ENCODE data around the gene PIP5K1A.

Gene PIP5K1A

GRCh38 chr1:151196292-151196800 is 2.0 kb upstream of the PIP5K1A start:
- TF ChIP-seq, protein P1, sequence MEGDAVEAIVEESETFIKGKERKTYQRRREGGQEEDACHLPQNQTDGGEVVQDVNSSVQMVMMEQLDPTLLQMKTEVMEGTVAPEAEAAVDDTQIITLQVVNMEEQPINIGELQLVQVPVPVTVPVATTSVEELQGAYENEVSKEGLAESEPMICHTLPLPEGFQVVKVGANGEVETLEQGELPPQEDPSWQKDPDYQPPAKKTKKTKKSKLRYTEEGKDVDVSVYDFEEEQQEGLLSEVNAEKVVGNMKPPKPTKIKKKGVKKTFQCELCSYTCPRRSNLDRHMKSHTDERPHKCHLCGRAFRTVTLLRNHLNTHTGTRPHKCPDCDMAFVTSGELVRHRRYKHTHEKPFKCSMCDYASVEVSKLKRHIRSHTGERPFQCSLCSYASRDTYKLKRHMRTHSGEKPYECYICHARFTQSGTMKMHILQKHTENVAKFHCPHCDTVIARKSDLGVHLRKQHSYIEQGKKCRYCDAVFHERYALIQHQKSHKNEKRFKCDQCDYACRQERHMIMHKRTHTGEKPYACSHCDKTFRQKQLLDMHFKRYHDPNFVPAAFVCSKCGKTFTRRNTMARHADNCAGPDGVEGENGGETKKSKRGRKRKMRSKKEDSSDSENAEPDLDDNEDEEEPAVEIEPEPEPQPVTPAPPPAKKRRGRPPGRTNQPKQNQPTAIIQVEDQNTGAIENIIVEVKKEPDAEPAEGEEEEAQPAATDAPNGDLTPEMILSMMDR (conservative IDR thresholded peaks at IDR 0.05) = peak; percentile 82
- peak overlapping the region; percentile 66 for H3K27ac ChIP-seq

DNA sequence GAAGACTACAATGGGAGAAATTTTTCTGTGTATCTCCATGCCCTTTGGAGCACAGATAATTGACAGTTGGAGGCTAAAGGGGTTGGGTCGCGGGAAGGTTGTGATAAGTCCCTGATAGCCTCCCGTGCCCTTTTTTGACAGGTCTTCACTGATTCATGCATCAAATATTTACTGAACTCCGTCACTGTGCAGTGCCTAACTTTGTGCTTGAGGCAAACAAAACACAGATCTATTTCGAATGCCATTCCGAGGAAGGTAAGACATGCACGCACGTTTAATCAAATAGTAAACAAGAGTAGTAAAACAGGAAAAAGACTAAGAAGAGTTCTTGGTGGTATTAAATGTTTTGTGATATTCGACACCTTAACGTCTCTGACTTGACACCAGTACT is 494 bp upstream of the PIP5K1A start:
- TF ChIP-seq, protein P1 (conservative IDR thresholded peaks at IDR 0.05) = no peak
- H3K27ac ChIP-seq = peak overlapping the region; percentile 93

DNA sequence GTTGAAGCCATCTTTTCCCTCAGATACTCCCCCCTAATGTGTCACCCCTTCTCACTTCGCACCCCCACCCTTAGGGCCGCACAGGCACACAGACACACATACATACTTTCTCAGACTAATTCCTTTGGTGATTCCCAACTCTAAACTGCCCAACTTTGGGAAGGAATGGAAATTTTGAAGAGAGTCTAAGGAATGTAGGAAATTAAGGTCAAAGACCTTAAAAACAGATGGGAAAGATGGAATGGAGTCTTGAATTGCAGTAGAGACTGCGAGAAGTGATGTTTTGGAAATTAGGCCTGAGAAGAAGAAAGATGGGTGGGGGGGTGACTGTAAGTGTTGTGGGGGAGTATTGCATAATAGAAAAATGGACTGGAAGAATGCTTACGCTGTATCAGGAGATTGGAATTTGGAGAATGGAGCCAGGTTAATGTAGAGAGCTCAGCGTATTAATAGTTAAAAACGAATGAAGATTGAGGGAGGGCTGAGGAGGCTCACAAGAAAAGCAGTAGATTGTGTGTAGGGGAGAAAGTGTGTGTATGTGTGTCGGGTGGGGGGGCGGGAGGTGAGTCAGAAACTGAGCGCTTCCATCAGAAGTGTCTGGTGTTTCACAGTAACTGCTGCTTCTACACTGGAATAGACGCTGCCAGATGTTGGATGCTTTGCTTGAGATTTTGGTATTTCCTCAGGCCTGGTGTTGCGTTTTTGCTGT is 1.7 kb downstream of the PIP5K1A start:
- peak overlapping the region; percentile 93 for H3K27ac ChIP-seq
- TF ChIP-seq, protein P1 (conservative IDR thresholded peaks at IDR 0.05) = no peak

- H3K27ac ChIP-seq = peak overlapping the region; percentile 93
These were observed 7.1 kb downstream of the PIP5K1A start for GRCh38 chr1:151205381-151205965.

DNA sequence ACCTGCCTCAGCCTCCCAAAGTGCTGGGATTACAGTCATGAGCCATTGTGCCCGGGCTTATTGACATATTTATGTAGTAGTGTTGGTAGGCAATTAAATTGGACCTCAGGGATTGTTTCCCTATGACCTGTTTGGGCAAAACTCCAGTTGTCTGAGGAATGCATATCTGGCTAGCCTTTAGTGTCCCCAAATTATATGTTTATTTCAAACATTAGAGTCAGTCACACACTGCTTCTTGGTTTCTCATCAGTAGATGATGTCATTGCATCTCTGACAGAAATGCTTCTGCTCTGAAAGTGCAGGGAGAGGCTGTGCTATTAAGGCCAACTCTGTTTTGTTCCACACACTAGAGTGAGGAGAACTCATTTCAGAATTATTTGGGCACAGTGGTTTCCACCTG is 12.5 kb downstream of the PIP5K1A start:
- peak overlapping the region; percentile 7; the same call in 1 of the 2 replicates for H3K27ac ChIP-seq
- TF ChIP-seq, protein P1 (conservative IDR thresholded peaks at IDR 0.05) = no peak

DNA sequence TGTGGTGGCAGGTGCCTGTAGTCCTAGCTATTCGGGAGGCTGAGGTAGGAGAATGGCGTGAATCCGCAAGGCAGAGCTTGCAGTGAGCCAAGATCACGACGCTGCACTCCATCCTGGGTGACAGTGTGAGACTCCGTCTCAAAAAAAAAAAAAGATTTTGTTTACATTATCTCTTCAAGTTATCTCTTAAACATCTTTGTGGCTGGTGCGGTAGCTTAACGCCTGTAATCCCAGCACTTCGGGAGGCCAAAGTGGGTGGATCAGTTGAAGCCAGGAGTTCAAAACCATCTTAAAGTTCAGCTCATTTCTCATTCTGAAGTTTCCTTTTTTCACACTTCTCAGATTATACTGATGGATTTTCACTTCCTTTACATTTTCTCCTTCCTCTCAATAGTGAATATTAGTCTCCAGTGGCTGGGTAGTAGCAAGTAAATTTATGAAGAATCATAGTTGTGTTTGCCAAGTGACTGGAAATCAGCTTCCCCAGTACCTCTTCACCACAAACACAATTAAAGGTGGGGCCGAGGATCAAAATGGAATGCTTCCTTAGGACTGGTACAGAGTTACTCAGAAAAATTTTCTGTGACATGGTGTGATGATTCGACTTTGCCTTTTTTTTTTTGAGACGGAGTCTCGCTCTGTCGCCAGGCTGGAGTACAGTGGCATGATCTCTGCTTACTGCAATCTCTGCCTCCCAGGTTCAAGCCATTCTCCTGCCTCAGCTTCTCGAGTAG is 13.8 kb downstream of the PIP5K1A start:
- TF ChIP-seq, protein P1 (conservative IDR thresholded peaks at IDR 0.05) = no peak

DNA sequence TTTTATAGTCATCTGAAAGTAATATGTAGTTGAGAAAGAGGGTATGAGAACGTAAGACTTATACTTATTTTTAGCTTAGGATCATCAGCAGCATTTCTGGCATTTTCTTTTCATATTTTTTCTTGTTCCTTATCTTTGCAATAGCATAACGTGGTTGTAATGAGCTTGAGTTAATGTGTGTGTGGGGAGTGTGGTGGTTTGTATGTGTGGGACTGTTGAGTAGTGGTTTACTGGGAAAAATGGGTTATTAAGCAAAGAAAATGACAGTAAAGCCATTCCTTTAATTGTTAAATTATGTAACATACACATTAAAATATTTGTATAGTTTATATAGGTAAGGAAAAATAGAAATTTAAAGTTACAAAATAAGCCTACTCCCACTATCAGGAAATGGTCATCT is 15.2 kb downstream of the PIP5K1A start:
- TF ChIP-seq, protein P1 (conservative IDR thresholded peaks at IDR 0.05) = no peak
- H3K27ac ChIP-seq = no peak overlapping the region

More for the DNA sequence above, 13.8 kb downstream of the PIP5K1A start:
- H3K27ac ChIP-seq = peak overlapping the region; percentile 7

Measured in VCaP (cell line).